Measurements from ENCODE around the gene SRC.

DNA sequence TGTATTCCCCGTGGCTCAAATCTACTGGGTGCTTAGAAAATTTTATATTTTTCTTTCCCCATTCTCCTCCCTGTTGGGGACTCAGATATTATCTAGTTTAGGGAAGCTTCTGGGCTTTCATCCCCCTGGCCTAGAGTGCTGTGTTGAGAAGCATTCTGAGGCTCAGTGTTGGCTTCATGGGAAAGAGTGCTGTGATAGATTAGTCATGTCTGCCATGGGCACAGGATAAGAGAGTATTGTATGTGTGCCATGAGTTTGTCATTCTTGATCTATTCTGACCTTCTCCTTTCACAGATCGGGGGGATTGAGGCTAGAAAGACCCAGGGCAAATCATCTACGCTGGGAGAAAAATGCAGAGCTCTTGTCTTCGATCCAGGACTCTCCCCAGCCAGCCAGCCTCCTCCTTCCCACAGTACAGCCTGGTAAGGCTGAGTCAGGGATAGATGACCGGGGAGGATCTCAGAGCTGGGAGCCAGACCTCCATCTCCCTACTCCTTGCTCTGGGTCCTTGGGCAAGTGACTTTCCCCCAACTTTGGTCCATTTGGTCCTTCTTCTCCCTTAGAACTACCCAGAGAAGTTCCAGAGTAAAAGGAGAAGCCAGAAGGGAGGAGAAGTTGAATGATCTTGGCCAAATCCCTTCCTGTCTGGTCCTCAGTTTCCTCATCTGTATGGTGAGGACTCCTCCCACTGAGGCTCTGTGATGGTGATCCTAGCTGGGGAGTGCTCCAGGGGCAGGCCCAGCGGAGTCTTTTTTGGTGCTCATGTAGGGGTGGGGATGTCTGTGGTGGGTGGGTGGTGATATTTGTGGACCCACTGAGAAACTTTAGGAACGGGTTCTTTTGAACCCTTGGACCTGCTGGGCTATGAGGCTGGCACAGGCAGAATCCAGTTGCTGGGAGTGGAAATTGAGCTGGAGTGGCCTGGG lies 5.0 kb downstream of the SRC start:
- TF ChIP-seq, protein P1, sequence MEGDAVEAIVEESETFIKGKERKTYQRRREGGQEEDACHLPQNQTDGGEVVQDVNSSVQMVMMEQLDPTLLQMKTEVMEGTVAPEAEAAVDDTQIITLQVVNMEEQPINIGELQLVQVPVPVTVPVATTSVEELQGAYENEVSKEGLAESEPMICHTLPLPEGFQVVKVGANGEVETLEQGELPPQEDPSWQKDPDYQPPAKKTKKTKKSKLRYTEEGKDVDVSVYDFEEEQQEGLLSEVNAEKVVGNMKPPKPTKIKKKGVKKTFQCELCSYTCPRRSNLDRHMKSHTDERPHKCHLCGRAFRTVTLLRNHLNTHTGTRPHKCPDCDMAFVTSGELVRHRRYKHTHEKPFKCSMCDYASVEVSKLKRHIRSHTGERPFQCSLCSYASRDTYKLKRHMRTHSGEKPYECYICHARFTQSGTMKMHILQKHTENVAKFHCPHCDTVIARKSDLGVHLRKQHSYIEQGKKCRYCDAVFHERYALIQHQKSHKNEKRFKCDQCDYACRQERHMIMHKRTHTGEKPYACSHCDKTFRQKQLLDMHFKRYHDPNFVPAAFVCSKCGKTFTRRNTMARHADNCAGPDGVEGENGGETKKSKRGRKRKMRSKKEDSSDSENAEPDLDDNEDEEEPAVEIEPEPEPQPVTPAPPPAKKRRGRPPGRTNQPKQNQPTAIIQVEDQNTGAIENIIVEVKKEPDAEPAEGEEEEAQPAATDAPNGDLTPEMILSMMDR (IDR thresholded peaks at IDR 0.05), result no peak
- no peak for TF ChIP-seq POLR2A (IDR thresholded peaks at IDR 0.05)

Measured in body of pancreas (tissue), 4 donors.